Measurements from ENCODE around the gene REXO5.

- peak; percentile 99 for TF ChIP-seq CTCF (IDR thresholded peaks at IDR 0.05; ENCODE audit: borderline replicate concordance, extremely low read depth, low read length, poor library complexity, severe bottlenecking)
- no peak for TF ChIP-seq EZH2 (IDR thresholded peaks at IDR 0.05; ENCODE audit: borderline replicate concordance, low read depth, low read length, severe bottlenecking)
Observed at GRCh38 chr16:20849589-20850390, 43.5 kb downstream of the REXO5 start.
